Heart right ventricle (tissue), 16 donors: Measurements from ENCODE around the gene MACO1. TPM values are rescaled to one million over a fixed set of nuclear protein-coding genes. Genes with fewer than 3 reads are reported as not detected.

ENCODE experiments used
- ATAC-seq, 8 donors: fragments of 200-7000 bp; cut with Tn5 transposase; one replicate each; pipeline ENCODE4 v1.9.1; 2020; ENCODE audit warnings: mild to moderate bottlenecking in 8 of 8, moderate library complexity in 8 of 8, moderate number of reproducible peaks in 1 of 8
- DNase-seq, 2 donors: peaks; one replicate each; pipeline ENCODE4 v3.0.0-alpha.2; 2020
- H3K27ac ChIP-seq, 10 donors: fragments of 200-600 bp; sonication (generic) in 2 of 10; one replicate each; pipeline versions ENCODE4 v1.5.0 to v1.8.0; 2020 to 2022; ENCODE audit warnings: mild to moderate bottlenecking in 3 of 10
- H3K27me3 ChIP-seq, 7 donors: fragments of 200-600 bp; one replicate each; pipeline ENCODE4 v1.8.0; 2021 to 2022; ENCODE audit warnings: mild to moderate bottlenecking in 2 of 7
- H3K36me3 ChIP-seq, 9 donors: fragments of 200-600 bp; sonication (generic) in 1 of 9; one replicate each; pipeline versions ENCODE4 v1.5.0 to v1.8.0; 2020 to 2022; ENCODE audit warnings: mild to moderate bottlenecking in 2 of 9
- H3K4me1 ChIP-seq, 9 donors: fragments of 200-600 bp; sonication (generic) in 1 of 9; one replicate each; pipeline versions ENCODE4 v1.5.0 to v1.8.0; 2020 to 2022; ENCODE audit warnings: mild to moderate bottlenecking in 4 of 9
- H3K4me3 ChIP-seq, 10 donors: fragments of 200-600 bp; sonication (generic) in 2 of 10; one replicate each; pipeline versions ENCODE4 v1.5.0 to v1.8.0; 2020 to 2022; ENCODE audit warnings: mild to moderate bottlenecking in 7 of 10, moderate library complexity in 2 of 10
- H3K9me3 ChIP-seq, 11 donors: fragments of 200-600 bp in 10 of 11; sonication (generic) in 2 of 11; one replicate each; pipeline versions ENCODE4 v1.5.0 to v1.8.0; 2013 to 2022; ENCODE audit warnings: mild to moderate bottlenecking in 2 of 11, control low read depth in 1 of 11, moderate library complexity in 1 of 11
- CTCF ChIP-seq, 9 donors: fragments of 200-600 bp; sonication (generic) in 2 of 9; IDR thresholded peaks; one replicate each; pipeline versions ENCODE4 v1.5.0 to v1.8.0; 2021 to 2022; ENCODE audit warnings: antibody characterized with exemption in 9 of 9, mild to moderate bottlenecking in 5 of 9, moderate library complexity in 1 of 9
- WGBS, 2 donors: extraction: QIAGEN DNeasy Blood & Tissue Kit; methylation state at CpG; one replicate each; pipeline ENCODE4 v1.1.7; 2013; ENCODE audit warnings: inconsistent platforms in 1 of 2; 5-methylcytosine and 5-hydroxymethylcytosine counted together
- intact Hi-C, 10 donors: fragments of 100-400 bp; cut with DNase I; formaldehyde crosslinking; loops; one replicate each; pipeline versions ENCODE4 v1.11.1 to v1.14.2; 2022
- polyA plus RNA-seq, 2 donors: library from polyadenylated mRNA; stranded (reverse); fragments of 200-250 nt; gene quantifications; one replicate each; pipeline ENCODE4 v1.2.3, GENCODE V29; 2013
- total RNA-seq, 10 donors: library from RNA; stranded (reverse); fragmentation: NEBNext Ultra II Directional in 3 of 10; extraction: Animal tissue kit (Norgen Biotek cat#: 25700) in 3 of 10; gene quantifications; one replicate each; pipeline versions ENCODE4 v1.2.1 to v1.2.4, GENCODE V29; 2021 to 2023
- donor health status: Arrhythmogenic right ventricular cardiomyopathy.
- donor health status: ischemic (EF 13 %, LVEDD 7.1; RV severe dilation, severe dysfunction).
- donor health status: healthy with polysubstance abuse.
- donor health status: DM: no; HTN: yes; CAD: no.
- donor health status: DM: no; HTN: no; CAD: no.
- donor health status: ischemic (EF 25% LVEDD 6.9; RV normal size, moderate dysfunction).
- donor health status: ischemic (EF 25% LVEDD 5.7; RV mildly dilated, moderate dysfunction).
- donor health status: healthy.
- donor health status: DM: yes; HTN: yes; CAD: no.
- donor health status: Ischemic cardiomyopathy.
- donor health status: ischemic (EF 35%, LVEDD 5.7; RV mildly dilated, moderate dysfunction).
- donor health status: nonischemic (EF 11% LVEDD 7.7; RV severe dilation, severe dysfunction).
- donor health status: DM: yes; HTN: yes; CAD: no.
- donor health status: PGD.
- donor health status: ischemic (EF 29% LVEDD 5.4; RV normal size, mild dysfunction).
- donor health status: nonischemic (EF 23%, LVEDD 6.1; RV moderate dilation, normal function).

The MACO1 gene
- total and polyA plus RNA-seq, 12 donors = 8.7 to 15.5 (median 13.2) TPM

GRCh38 chr1:25494952-25495351 is 64.3 kb downstream of the MACO1 start:
- WGBS, 2 donors = 91% methylated on average over 3 of the region's 3 CpGs
- H3K9me3 ChIP-seq = no peaks in the 10 kb centered on the region

GRCh38 chr1:25500694-25501093 is 70.0 kb downstream of the MACO1 start:
- no peak overlapping the region for H3K27ac ChIP-seq
- H3K27me3 ChIP-seq = no peaks in the 10 kb centered on the region
- H3K9me3 ChIP-seq = no peaks in the 10 kb centered on the region
- H3K4me3 ChIP-seq = no peak overlapping the region
- TF ChIP-seq CTCF (IDR thresholded peaks at IDR 0.05) = no peak
- WGBS, 2 donors = 54 to 58% methylated on average over 1 of the region's 1 CpG
- H3K4me1 ChIP-seq = peaks cover 0 to 35% (median 7%) of the 10 kb centered on the region in 9 donors
- intact Hi-C loops = loop anchor here in 3 of 10 donors (5.0 to 10.0 kb wide), 3 partner anchors 297 to 314 kb away; partner anchors contain the start of gene MTFR1L (in 1 of the 3)
- DNase-seq (peak in 1 of 2 donors; percentile 16), ATAC-seq (peak in 2 of 8 donors; percentile 39 to 50)
- H3K36me3 ChIP-seq = peaks cover 0 to 56% (median 14%) of the 10 kb centered on the region in 9 donors

More at GRCh38 chr1:25494952-25495351, 64.3 kb downstream of the MACO1 start:
- no peak for TF ChIP-seq CTCF (IDR thresholded peaks at IDR 0.05)
- peaks cover 0 to 2% (median 0%) of the 10 kb centered on the region in 9 donors for H3K4me1 ChIP-seq
- intact Hi-C loops = loop anchor here in 1 of 10 donors (10.0 kb wide), 1 partner anchor 210 kb away; no protein-coding TSS in a partner anchor
- peaks cover 0 to 100% (median 49%) of the 10 kb centered on the region in 9 donors for H3K36me3 ChIP-seq
- DNase-seq (no peak), ATAC-seq (no peak)
- no peaks in the 10 kb centered on the region for H3K27me3 ChIP-seq
- H3K4me3 ChIP-seq = no peak overlapping the region
- no peak overlapping the region for H3K27ac ChIP-seq

- Histone ChIP-seq H3K27me3 (no peaks in the 10 kb centered on the region), H3K36me3 (peaks cover 0 to 49% (median 11%) of the 10 kb centered on the region in 9 donors), H3K27ac (no peak overlapping the region), H3K4me3 (no peak overlapping the region), H3K4me1 (peaks cover 0 to 35% (median 7%) of the 10 kb centered on the region in 9 donors), H3K9me3 (no peaks in the 10 kb centered on the region)
- no peak for DNase-seq
- WGBS, 2 donors = 74 to 79% methylated on average over 7 of the region's 7 CpGs
- intact Hi-C loops = loop anchor here in 3 of 10 donors (5.0 to 10.0 kb wide), 3 partner anchors 296 to 313 kb away; partner anchors contain the start of gene MTFR1L (in 1 of the 3)
- TF ChIP-seq CTCF (IDR thresholded peaks at IDR 0.05) = peak in 2 of 9 donors; percentile 4 to 9
- peak in 1 of 8 donors; percentile 17 for ATAC-seq
Observed at GRCh38 chr1:25501235-25502058, 70.8 kb downstream of the MACO1 start.

GRCh38 chr1:25502957-25503356 is 72.3 kb downstream of the MACO1 start:
- intact Hi-C loops = loop anchor here in 3 of 10 donors (5.0 to 10.0 kb wide), 3 partner anchors 294 to 312 kb away; partner anchors contain the start of gene MTFR1L (in 1 of the 3)
- DNase-seq (no peak), ATAC-seq (no peak)
- WGBS, 2 donors = 70 to 74% methylated on average over 4 of the region's 4 CpGs
- Histone ChIP-seq H3K4me1 (peaks cover 0 to 35% (median 7%) of the 10 kb centered on the region in 9 donors), H3K4me3 (no peak overlapping the region), H3K27me3 (no peaks in the 10 kb centered on the region), H3K36me3 (peaks cover 0 to 34% (median 6%) of the 10 kb centered on the region in 9 donors), H3K9me3 (no peaks in the 10 kb centered on the region), H3K27ac (no peak overlapping the region)
- no peak for TF ChIP-seq CTCF (IDR thresholded peaks at IDR 0.05)
